Activated CD4-positive, CD25-positive, alpha-beta regulatory T cell treated with anti-CD3 and anti-CD28 coated beads, Interleukin-2, amount 50 U/mL, for 16 hours (primary cell): Measurements from ENCODE around the gene PDZK1.
"Not testable (repeated sequence)": the region's sequence is repeated elsewhere in the genome, so short reads cannot be mapped to it uniquely, and the experiment has no call there.

Experiments
- DNase-seq: peaks from one replicate; pipeline ENCODE4 v3.0.0-alpha.2; 2020; ENCODE audit warnings: low read depth, low spot score

Gene PDZK1

DNA sequence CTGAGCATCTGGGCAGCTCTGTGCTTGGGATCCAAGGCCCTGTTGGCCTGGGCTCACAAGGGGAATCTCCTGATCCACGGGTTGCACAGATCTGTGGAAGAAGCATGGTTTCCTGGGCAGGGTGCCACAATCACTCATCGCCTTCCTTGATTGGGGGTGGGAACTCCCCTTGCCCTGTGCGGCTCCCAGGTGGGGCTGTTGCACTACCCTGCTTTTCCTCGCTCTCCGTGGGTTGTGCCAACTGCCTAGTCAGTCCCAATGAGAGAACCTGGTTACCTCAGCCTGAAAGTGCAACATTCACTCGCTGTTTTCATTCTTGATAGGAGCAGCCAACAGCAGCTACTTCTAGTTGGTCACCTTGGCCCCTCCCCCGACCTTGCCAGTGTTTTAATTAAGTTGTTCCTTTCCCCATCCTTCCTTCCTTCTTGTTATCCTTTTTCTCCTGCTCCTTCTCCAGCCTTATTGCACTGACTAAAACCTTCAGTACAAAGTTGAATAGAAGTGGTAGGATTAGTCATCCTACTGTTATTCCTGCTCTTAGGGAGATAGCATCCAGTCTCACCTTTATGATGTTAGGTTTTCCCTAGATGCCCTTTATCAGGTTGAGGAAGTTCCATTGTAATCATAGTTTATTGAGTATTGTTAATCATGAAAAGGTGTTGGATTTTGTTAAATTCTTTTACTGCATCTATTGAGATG is 50.8 kb downstream of the PDZK1 start:
- not testable (repeated sequence) for DNase-seq

DNA sequence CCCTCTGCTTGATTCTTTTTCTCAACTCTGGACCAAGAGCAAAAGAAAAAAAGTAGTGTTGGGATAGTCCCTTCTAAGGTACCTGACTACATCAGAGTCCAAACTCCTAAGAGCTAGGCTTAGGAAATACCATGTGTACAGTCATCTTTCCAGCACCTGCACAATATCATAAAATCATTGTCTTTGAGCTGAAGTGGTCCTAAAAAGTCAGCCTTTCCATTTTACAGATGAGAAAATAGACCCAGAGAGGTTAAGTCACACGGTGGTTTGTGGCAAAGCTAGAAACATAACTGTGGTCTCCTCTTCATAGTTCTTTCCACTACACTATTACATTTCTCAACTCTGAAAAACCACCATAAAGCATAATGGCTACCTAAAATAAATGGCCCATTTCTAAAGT is 63.2 kb downstream of the PDZK1 start:
- DNase-seq = not testable (repeated sequence)

DNA sequence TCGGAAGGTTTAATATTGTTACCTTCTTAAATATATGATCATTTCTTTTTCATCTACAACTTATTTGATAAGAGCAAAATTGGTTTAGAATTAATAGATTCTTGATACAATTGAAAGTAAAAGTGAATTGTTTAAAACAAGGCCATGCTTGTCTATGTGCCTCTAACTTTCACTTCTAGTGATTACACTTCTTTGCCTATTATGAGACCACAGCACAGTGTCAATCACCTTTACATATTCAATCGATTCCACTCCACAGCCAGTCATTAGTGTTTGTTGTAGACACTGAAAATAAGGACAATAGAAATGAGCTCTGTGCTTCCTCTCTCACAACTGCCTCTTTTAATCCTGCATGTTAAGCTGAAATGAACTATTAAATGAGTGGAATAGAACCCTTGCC is 65.3 kb downstream of the PDZK1 start:
- DNase-seq = not testable (repeated sequence)

DNA sequence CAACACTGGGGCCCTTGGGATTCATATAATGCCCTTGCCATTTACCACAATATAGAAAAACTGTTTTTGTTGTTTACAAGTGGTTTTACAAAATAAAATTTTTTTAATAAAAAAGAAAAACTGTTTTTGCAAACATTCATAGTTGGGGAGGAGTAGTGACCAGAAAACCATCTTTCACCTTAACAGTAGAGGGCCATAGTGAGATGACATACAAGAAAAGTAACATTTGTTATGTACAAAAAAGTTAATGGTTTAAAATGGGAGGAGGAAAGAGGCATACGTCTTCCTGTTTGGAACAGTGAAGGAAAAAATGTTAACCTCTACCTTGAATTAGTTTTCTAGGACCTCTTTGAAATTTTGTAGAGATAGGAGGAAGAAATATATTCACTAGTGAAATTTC is 70.9 kb downstream of the PDZK1 start:
- DNase-seq = not testable (repeated sequence)

DNA sequence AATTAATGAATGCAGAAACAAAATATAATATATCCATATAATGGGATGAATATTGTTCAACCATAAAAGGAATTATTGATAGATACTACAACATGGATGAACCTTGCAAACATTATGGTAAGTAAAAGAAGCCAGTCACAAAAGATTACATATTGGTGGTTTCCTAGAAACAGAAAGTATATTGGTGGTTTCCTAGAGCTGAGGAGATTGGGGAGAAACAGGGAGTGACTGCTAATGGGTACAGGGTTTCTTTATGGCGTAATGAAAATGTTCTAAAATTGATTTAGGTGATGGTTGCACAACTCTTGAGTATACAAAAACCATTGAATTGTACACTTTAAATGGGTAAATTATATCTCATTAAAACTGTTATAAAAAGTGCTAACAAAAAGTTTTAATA is 85.0 kb downstream of the PDZK1 start:
- not testable (repeated sequence) for DNase-seq
